ENCODE results near the gene TOP1. TPM values are rescaled to one million over a fixed set of nuclear protein-coding genes. Genes with fewer than 3 reads are reported as not detected.

TOP1 gene
- total RNA-seq, 1 donor from 2014 or later: 58.9 TPM

DNA sequence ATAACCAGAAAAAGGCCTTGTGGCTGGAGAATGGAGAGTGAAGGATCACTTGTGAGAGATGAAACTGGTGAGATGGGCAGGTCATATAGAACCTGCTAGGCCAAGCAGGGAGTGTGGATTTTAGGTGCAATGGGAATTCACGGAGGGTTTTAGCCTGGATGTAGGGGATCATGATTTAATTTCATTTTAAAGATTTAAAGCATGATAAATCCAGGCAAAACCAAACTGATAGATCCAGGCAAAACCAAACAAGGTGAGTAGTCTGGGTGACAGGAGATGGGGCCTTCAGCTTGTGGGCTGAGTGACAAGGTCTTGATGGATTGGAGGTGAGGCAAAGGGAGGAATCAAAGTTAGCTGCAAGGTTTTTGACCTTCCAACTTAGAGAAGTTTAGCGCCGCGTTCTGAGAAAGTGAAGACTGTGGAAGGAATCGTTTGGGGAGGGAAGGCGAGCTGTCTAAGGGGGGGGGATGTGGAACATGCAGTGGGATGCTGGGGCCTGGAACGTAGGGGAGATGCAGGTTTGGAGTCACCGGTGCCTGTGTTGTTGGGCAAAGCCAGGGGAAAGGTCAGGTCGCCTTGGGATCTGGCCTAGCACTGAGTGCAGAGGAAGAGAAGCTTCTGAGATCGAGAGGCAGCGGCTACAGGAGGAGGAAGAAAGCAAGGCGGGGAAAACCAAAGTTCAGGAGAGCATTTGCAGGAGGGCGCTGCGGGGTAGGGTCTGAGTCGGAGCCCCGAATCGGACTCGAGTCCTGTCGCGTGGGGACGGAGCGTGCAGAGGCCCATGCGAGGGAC lies 107.5 kb downstream of the TOP1 start:
- TF ChIP-seq EZH2phosphoT487 (IDR thresholded peaks at IDR 0.05): no peak
- TF ChIP-seq, protein P1, sequence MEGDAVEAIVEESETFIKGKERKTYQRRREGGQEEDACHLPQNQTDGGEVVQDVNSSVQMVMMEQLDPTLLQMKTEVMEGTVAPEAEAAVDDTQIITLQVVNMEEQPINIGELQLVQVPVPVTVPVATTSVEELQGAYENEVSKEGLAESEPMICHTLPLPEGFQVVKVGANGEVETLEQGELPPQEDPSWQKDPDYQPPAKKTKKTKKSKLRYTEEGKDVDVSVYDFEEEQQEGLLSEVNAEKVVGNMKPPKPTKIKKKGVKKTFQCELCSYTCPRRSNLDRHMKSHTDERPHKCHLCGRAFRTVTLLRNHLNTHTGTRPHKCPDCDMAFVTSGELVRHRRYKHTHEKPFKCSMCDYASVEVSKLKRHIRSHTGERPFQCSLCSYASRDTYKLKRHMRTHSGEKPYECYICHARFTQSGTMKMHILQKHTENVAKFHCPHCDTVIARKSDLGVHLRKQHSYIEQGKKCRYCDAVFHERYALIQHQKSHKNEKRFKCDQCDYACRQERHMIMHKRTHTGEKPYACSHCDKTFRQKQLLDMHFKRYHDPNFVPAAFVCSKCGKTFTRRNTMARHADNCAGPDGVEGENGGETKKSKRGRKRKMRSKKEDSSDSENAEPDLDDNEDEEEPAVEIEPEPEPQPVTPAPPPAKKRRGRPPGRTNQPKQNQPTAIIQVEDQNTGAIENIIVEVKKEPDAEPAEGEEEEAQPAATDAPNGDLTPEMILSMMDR (IDR thresholded peaks at IDR 0.05): no peak
- TF ChIP-seq EZH2 (IDR thresholded peaks at IDR 0.05): no peak
- Histone ChIP-seq H3K4me1 (peaks cover 36% of the 10 kb centered on the region), H2AFZ (replicated peaks) (peak overlapping the region; percentile 71)

GRCh38 chr20:41136680-41137613 lies 108.3 kb downstream of the TOP1 start, which contains the start of gene PLCG1:
PLCG1 (plus strand) TSS chr20:41137543; CDS start chr20:41137642, 99 bp downstream.
- H3K9ac ChIP-seq: peak within 1 kb of the TSS; percentile 97
- Mint-ChIP-seq H3K9me3 (no peaks in the 10 kb centered on the region), H3K27ac (peak within 1 kb of the TSS; percentile 94)

More for the DNA sequence above, 107.5 kb downstream of the TOP1 start:
- H3K27ac ChIP-seq: no peak overlapping the region
- peaks cover 31% of the 10 kb centered on the region for H4K20me1 ChIP-seq (ENCODE audit: low read depth)
- peaks cover 37% of the 10 kb centered on the region for H3K79me2 ChIP-seq (ENCODE audit: low read depth)
- Mint-ChIP-seq H3K4me1 (peaks cover 39% of the 10 kb centered on the region), H3K27ac (peak overlapping the region; percentile 92), H3K4me3 (peak overlapping the region; percentile 90), H3K36me3 (peaks cover 9% of the 10 kb centered on the region), H3K27me3 (ENCODE audit: insufficient read depth, low read depth) (peaks cover 6% of the 10 kb centered on the region), H3K9me3 (no peaks in the 10 kb centered on the region)
- peak overlapping the region; percentile 87 for H3K4me3 ChIP-seq
- H3K9ac ChIP-seq: peak overlapping the region; percentile 2
- DNase-seq (ENCODE audit: low spot score): no peak
- H3K27me3 ChIP-seq: peaks cover 11% of the 10 kb centered on the region
- peak overlapping the region; percentile 83 for H3K4me2 ChIP-seq
- H3K9me3 ChIP-seq (ENCODE audit: low read depth): no peaks in the 10 kb centered on the region
- H3F3A ChIP-seq (ENCODE audit: low read depth): peaks cover 15% of the 10 kb centered on the region
- no peaks in the 10 kb centered on the region for H3K36me3 ChIP-seq

More at GRCh38 chr20:41136680-41137613, 108.3 kb downstream of the TOP1 start, which contains the start of gene PLCG1:
- Histone ChIP-seq H3K9me3 (ENCODE audit: low read depth) (no peaks in the 10 kb centered on the region), H3F3A (ENCODE audit: low read depth) (peaks cover 15% of the 10 kb centered on the region), H3K4me1 (peaks cover 45% of the 10 kb centered on the region), H4K20me1 (ENCODE audit: low read depth) (peaks cover 40% of the 10 kb centered on the region), H3K36me3 (no peaks in the 10 kb centered on the region), H3K4me3 (peak within 1 kb of the TSS; percentile 87), H3K27me3 (peaks cover 11% of the 10 kb centered on the region), H3K27ac (peak within 1 kb of the TSS; percentile 97), H3K79me2 (ENCODE audit: low read depth) (peaks cover 46% of the 10 kb centered on the region), H2AFZ (replicated peaks) (peak within 1 kb of the TSS; percentile 95), H3K4me2 (peak within 1 kb of the TSS; percentile 90)
- H3K4me3 Mint-ChIP-seq: peak within 1 kb of the TSS; percentile 96
- peak; percentile 95 for DNase-seq (ENCODE audit: low spot score)
- peaks cover 6% of the 10 kb centered on the region for H3K27me3 Mint-ChIP-seq (ENCODE audit: insufficient read depth, low read depth)
- TF ChIP-seq EZH2 (IDR thresholded peaks at IDR 0.05) (no peak), EZH2phosphoT487 (IDR thresholded peaks at IDR 0.05) (no peak)
- TF ChIP-seq, protein P1 (IDR thresholded peaks at IDR 0.05): no peak
- peaks cover 9% of the 10 kb centered on the region for H3K36me3 Mint-ChIP-seq
- H3K4me1 Mint-ChIP-seq: peaks cover 48% of the 10 kb centered on the region

Measured in neural progenitor cell (in vitro differentiated cells).